ENCODE data around the gene NME4. TPM values are rescaled to one million over a fixed set of nuclear protein-coding genes. Genes with fewer than 3 reads are reported as not detected.

The NME4 gene
- total RNA-seq, 2 experiments from 2014 or later: 22.9 to 24.2 TPM

- Mint-ChIP-seq H3K27ac (peak overlapping the region; percentile 84), H3K27me3 (no peaks in the 10 kb centered on the region), H3K36me3 (ENCODE audit: low read depth) (peaks cover 22% of the 10 kb centered on the region), H3K4me1 (ENCODE audit: low read depth) (peaks cover 57% of the 10 kb centered on the region), H3K9me3 (no peaks in the 10 kb centered on the region), H3K4me3 (peak overlapping the region; percentile 80)
- TF ChIP-seq, protein P1, sequence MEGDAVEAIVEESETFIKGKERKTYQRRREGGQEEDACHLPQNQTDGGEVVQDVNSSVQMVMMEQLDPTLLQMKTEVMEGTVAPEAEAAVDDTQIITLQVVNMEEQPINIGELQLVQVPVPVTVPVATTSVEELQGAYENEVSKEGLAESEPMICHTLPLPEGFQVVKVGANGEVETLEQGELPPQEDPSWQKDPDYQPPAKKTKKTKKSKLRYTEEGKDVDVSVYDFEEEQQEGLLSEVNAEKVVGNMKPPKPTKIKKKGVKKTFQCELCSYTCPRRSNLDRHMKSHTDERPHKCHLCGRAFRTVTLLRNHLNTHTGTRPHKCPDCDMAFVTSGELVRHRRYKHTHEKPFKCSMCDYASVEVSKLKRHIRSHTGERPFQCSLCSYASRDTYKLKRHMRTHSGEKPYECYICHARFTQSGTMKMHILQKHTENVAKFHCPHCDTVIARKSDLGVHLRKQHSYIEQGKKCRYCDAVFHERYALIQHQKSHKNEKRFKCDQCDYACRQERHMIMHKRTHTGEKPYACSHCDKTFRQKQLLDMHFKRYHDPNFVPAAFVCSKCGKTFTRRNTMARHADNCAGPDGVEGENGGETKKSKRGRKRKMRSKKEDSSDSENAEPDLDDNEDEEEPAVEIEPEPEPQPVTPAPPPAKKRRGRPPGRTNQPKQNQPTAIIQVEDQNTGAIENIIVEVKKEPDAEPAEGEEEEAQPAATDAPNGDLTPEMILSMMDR (IDR thresholded peaks at IDR 0.05): no peak
- DNase-seq (no peak), ATAC-seq (peak; percentile 6)
- intact Hi-C loops (cut with micrococcal nuclease): loop anchor here (10.0 kb wide), 1 partner anchor 117 kb away; the partner anchor contains the start of gene FAM234A
- ChIA-PET POLR2A (interaction anchor here (1.0 to 2.4 kb wide), 5 partner anchors 9 to 123 kb away, joined by 3 to 9 read pairs (median 4); partner anchors contain the start of genes FAM234A and LUC7L), CTCF (interaction anchor here (1.0 to 1.6 kb wide), 5 partner anchors 10 to 245 kb away, joined by 3 to 5 read pairs (median 4); partner anchors contain the start of genes FAM234A and MRPL28)
These were observed 45.0 kb upstream of the NME4 start for GRCh38 chr16:351804-352520.

DNA sequence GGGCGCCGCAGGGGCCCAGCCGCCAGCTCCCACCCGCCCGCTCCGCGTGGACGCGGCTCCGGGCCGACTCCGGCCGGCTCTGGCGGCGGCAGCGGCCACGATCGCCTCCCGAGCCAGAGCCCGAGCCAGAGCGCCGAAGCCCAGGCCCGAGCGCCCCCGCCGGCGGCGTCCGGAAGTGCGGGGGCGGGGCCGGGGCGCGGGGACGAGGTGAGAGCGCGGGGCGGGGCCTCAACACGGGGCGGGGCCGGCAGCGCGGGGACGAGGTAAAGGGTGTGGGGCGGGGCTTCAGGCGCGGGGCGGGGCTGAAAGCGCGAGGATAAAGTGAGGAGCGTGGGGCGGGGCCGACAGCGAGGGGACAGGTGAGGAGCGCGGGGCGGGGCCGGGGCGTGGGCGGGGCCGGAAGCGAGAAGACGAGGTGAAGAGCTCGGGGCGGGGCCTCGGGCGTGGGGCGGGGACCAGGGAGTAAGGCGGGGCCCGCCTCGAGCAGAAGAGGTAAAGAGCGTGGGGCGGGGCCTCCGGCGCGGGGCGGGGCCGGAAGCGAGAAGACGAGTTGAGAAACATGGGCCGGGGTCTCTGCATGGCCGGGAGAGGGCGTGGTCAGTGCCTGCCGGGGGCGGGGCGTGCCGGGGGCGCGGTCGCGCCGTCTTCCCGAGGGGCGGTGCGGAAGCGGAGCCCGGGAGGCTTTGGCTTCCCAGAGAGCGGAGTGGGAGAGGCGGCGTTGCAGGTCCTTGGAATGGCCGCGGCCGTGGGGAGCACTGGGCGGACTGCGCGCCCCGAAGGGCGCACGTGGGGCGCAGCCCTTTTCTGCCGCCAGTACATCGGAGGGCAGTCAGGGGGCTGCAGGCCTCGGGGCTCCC lies 44.2 kb upstream of the NME4 start, which contains the start of gene AXIN1:
AXIN1 (minus strand) TSS at position 177 of the 857 bp plus-strand sequence. CDS start 5,698 bp downstream, outside the sequence.
- POLR2A ChIA-PET: interaction anchor here (1.0 to 2.4 kb wide), 6 partner anchors 9 to 124 kb away, joined by 3 to 9 read pairs (median 5); partner anchors contain the start of genes FAM234A and LUC7L
- intact Hi-C loops (cut with micrococcal nuclease): loop anchor here (10.0 kb wide), 1 partner anchor 118 kb away; the partner anchor contains the start of gene FAM234A
- H3K4me3 Mint-ChIP-seq: peak within 1 kb of the TSS; percentile 80
- peak within 1 kb of the TSS; percentile 84 for H3K27ac Mint-ChIP-seq
- ATAC-seq (peak; percentile 92), DNase-seq (peak; percentile 100)
- peaks cover 49% of the 10 kb centered on the region for H3K4me1 Mint-ChIP-seq (ENCODE audit: low read depth)
- CTCF ChIA-PET: interaction anchor here (0.6 to 1.4 kb wide), 3 partner anchors 18 to 160 kb away, joined by 3 to 4 read pairs (median 3); partner anchors contain the start of gene MRPL28
- H3K27me3 Mint-ChIP-seq: no peaks in the 10 kb centered on the region
- H3K36me3 Mint-ChIP-seq (ENCODE audit: low read depth): peaks cover 18% of the 10 kb centered on the region
- TF ChIP-seq, protein P1 (IDR thresholded peaks at IDR 0.05): no peak
- H3K9me3 Mint-ChIP-seq: no peaks in the 10 kb centered on the region

DNA sequence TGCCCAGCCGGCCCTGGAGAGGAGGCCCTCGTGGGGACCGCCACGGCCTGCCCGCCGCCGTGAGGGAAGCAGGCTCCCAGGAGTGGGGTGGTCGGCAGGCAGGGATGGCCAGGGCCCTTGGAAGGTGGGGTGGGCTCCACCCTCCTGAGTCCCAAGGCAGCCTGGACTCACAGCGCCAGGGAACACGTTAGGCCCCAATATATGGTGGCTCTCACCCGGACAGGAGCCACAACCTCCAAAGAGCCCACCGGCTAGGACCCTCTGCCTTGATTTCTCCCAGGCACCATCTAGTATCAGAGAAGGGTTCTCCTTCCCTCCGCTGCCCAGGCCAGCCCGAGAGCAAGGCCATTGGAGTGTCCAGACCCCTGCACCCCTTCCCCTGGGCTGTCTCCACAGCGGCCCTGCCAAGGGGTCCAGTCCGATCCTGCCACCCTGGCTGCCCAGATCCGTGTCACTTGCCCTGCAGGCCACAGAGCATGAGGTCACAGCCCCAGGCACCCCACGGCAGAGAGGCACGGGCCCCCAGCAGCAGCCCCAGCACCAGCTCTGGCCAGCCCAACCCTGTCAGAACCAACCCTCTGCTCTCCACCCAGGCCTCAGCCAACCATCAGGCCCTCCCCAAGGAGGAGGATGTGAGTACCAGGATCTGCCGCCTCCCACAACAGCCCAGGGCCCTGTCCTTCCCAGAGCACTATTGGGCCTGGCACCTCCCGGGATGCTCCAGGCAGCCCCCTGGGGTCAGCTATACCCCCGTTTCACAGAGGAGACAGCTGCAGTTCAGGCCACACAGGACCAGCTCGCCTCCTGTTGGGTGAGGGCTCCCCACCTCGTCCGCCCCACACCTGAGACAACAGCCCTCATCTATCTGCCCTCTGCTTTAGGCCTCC lies 43.4 kb upstream of the NME4 start:
- intact Hi-C loops (cut with micrococcal nuclease): loop anchor here (10.0 kb wide), 1 partner anchor 119 kb away; the partner anchor contains the start of gene FAM234A
- DNase-seq (peak; percentile 26), ATAC-seq (no peak)
- TF ChIP-seq, protein P1 (IDR thresholded peaks at IDR 0.05): no peak
- CTCF ChIA-PET: interaction anchor here (0.6 to 1.4 kb wide), 4 partner anchors 17 to 161 kb away, joined by 3 to 4 read pairs (median 3); partner anchors contain the start of gene MRPL28
- Mint-ChIP-seq H3K9me3 (no peaks in the 10 kb centered on the region), H3K4me1 (ENCODE audit: low read depth) (peaks cover 40% of the 10 kb centered on the region), H3K27ac (peak overlapping the region; percentile 36), H3K36me3 (ENCODE audit: low read depth) (peaks cover 15% of the 10 kb centered on the region), H3K27me3 (no peaks in the 10 kb centered on the region), H3K4me3 (peak overlapping the region; percentile 12)
- POLR2A ChIA-PET: interaction anchor here (1.7 kb wide), 1 partner anchor 13 kb away, joined by 6 read pairs; no protein-coding TSS in a partner anchor

DNA sequence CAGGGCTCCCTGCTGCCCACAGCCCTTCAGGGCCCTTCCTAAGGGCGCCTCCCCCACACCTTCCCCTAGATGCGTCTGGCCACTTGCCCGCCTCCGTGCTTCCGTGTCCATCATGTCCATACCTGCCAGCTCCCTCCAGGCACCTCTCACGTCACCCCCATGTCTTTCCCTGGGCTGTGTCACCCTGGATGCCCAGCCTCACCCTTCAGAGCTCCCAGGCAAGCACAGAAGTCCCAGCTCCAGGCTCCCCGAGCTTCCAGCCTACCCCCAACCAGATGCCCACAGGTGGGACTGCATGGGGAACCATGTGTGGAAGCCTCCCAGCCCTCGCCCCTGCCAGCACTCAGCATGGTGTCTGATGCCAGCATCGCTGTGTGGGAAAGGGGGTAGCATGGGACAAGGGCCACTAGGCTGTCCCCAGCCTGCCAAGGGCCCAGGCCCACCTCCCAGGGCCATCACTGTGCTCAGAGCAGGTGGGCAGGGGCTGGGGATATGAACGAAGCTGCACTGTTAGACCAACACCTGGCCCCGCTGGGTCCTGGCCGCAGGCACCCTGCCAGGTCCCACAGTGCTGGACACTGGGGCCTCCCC lies 42.6 kb upstream of the NME4 start:
- TF ChIP-seq, protein P1 (IDR thresholded peaks at IDR 0.05): no peak
- Mint-ChIP-seq H3K9me3 (no peaks in the 10 kb centered on the region), H3K36me3 (ENCODE audit: low read depth) (peaks cover 13% of the 10 kb centered on the region), H3K27ac (peak overlapping the region; percentile 36), H3K27me3 (no peaks in the 10 kb centered on the region), H3K4me1 (ENCODE audit: low read depth) (peaks cover 36% of the 10 kb centered on the region), H3K4me3 (peak overlapping the region; percentile 12)
- ATAC-seq (no peak), DNase-seq (no peak)
- ChIA-PET POLR2A (interaction anchor here (1.0 to 1.7 kb wide), 4 partner anchors 11 to 148 kb away, joined by 3 to 6 read pairs (median 4); no protein-coding TSS in a partner anchor), CTCF (interaction anchor here (1.1 kb wide), 1 partner anchor 100 kb away, joined by 3 read pairs; no protein-coding TSS in a partner anchor)
- intact Hi-C loops (cut with micrococcal nuclease): loop anchor here (10.0 kb wide), 1 partner anchor 120 kb away; the partner anchor contains the start of gene FAM234A
